Measurements from ENCODE around the gene PLA2G4F. TPM values are rescaled to one million over a fixed set of nuclear protein-coding genes. Genes with fewer than 3 reads are reported as not detected.

The PLA2G4F gene
- total RNA-seq, 1 experiment from 2014 or later = 1.9 TPM

DNA sequence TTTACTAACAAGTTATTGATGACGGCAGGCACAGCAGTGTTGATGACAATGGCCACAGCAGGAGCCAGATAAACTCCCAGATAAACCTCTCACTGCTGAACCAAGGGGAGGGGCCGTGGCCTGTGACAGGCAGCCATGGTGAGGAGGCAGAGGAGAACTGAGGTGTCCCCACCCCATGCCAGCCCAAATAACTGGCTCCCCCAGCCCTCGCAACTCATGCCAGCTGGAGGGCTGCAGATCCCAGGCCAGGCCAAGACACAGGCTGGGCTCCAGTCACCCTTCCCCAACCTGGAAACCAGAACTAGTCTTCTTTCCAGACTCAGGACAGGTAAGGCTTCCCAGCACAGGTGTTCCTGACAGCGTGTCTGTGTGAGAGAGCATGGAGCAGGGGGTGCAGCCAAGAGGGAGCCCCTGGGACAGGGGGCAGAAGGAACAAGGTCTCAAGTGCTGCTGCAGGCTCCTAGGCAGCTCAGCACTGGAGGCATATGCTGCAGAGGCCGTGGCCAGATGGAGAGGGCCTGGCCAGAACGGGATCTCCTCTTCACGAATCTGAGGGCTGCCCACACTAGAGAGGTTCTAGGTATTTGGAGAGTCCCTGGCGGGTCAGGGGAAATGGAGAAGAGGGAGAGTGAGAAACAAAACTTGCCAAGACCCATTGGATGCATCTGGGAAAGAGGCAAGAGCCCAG, 15.9 kb downstream of the PLA2G4F start:
- Histone ChIP-seq H3K36me3 (ENCODE audit: low read depth) (no peaks in the 10 kb centered on the region), H3K4me1 (replicated peaks; ENCODE audit: insufficient read depth) (no peaks in the 10 kb centered on the region), H4K20me1 (ENCODE audit: insufficient read depth) (no peaks in the 10 kb centered on the region), H3K9me2 (ENCODE audit: insufficient read depth) (no peaks in the 10 kb centered on the region), H3K27me3 (ENCODE audit: insufficient read depth, low read depth) (no peaks in the 10 kb centered on the region), H3K4me2 (no peak overlapping the region), H3K4me3 (no peak overlapping the region), H3F3A (ENCODE audit: insufficient read depth, low read depth) (0 out of 2 replicates have a peak, but pooled peaks cover under 1% of the 10 kb centered on the region), H3K27ac (no peak overlapping the region), H3K79me2 (ENCODE audit: low read depth) (no peaks in the 10 kb centered on the region), H2AFZ (no peak overlapping the region), H3K9me3 (ENCODE audit: insufficient read depth, low read depth) (no peaks in the 10 kb centered on the region; the same call in 1 of the 2 replicates)
- intact Hi-C loops (cut with micrococcal nuclease; ENCODE audit: unreplicated experiment) = no loop called here
- BruUV-seq (replicated peaks) = no TSS peak
- no peak for TF ChIP-seq EZH2 (IDR thresholded peaks at IDR 0.05; ENCODE audit: low read depth)
- no peak for TF ChIP-seq CTCF (conservative IDR thresholded peaks at IDR 0.05)
- ChIA-PET CTCF (no interaction called here), POLR2A (ENCODE audit: unreplicated experiment) (no interaction called here)
- DNase-seq = no peak

GRCh38 chr15:42139596-42139995, 16.8 kb downstream of the PLA2G4F start:
- no peaks in the 10 kb centered on the region for H3K27me3 ChIP-seq (ENCODE audit: insufficient read depth, low read depth)
- no peaks in the 10 kb centered on the region for H3K79me2 ChIP-seq (ENCODE audit: low read depth)
- ChIA-PET POLR2A (ENCODE audit: unreplicated experiment) (no interaction called here), CTCF (interaction anchor here (1.3 kb wide), 1 partner anchor 246 kb away, joined by 4 read pairs; no protein-coding TSS in a partner anchor)
- H3K4me2 ChIP-seq = no peak overlapping the region
- H2AFZ ChIP-seq = no peak overlapping the region
- no peaks in the 10 kb centered on the region; the same call in 1 of the 2 replicates for H3K9me3 ChIP-seq (ENCODE audit: insufficient read depth, low read depth)
- H3K4me1 ChIP-seq (replicated peaks; ENCODE audit: insufficient read depth) = no peaks in the 10 kb centered on the region
- H3K36me3 ChIP-seq (ENCODE audit: low read depth) = no peaks in the 10 kb centered on the region
- H3K27ac ChIP-seq = no peak overlapping the region
- TF ChIP-seq EZH2 (IDR thresholded peaks at IDR 0.05; ENCODE audit: low read depth) = no peak
- no peak for TF ChIP-seq CTCF (conservative IDR thresholded peaks at IDR 0.05)
- no peaks in the 10 kb centered on the region for H4K20me1 ChIP-seq (ENCODE audit: insufficient read depth)
- intact Hi-C loops (cut with micrococcal nuclease; ENCODE audit: unreplicated experiment) = loop anchor here (10.0 kb wide), 2 partner anchors 515 to 1235 kb away; no protein-coding TSS in a partner anchor
- H3K9me2 ChIP-seq (ENCODE audit: insufficient read depth) = no peaks in the 10 kb centered on the region
- DNase-seq = no peak
- BruUV-seq (replicated peaks) = no TSS peak
- H3K4me3 ChIP-seq = no peak overlapping the region
- H3F3A ChIP-seq (ENCODE audit: insufficient read depth, low read depth) = 0 out of 2 replicates have a peak, but pooled peaks cover 6% of the 10 kb centered on the region

- Histone ChIP-seq H3K9me2 (ENCODE audit: insufficient read depth) (no peaks in the 10 kb centered on the region), H3K9me3 (ENCODE audit: insufficient read depth, low read depth) (no peaks in the 10 kb centered on the region; the same call in 1 of the 2 replicates), H3K36me3 (ENCODE audit: low read depth) (no peaks in the 10 kb centered on the region), H3K4me3 (no peak overlapping the region), H4K20me1 (ENCODE audit: insufficient read depth) (no peaks in the 10 kb centered on the region), H3K79me2 (ENCODE audit: low read depth) (no peaks in the 10 kb centered on the region), H3K27ac (no peak overlapping the region), H3K4me2 (no peak overlapping the region), H2AFZ (no peak overlapping the region), H3K4me1 (replicated peaks; ENCODE audit: insufficient read depth) (no peaks in the 10 kb centered on the region), H3F3A (ENCODE audit: insufficient read depth, low read depth) (0 out of 2 replicates have a peak, but pooled peaks cover 6% of the 10 kb centered on the region), H3K27me3 (ENCODE audit: insufficient read depth, low read depth) (no peaks in the 10 kb centered on the region)
- intact Hi-C loops (cut with micrococcal nuclease; ENCODE audit: unreplicated experiment) = loop anchor here (10.0 kb wide), 2 partner anchors 516 to 1234 kb away; no protein-coding TSS in a partner anchor
- DNase-seq = no peak
- ChIA-PET POLR2A (ENCODE audit: unreplicated experiment) (no interaction called here), CTCF (interaction anchor here (0.6 to 1.3 kb wide), 4 partner anchors 9 to 246 kb away, joined by 3 to 4 read pairs (median 4); no protein-coding TSS in a partner anchor)
- TF ChIP-seq CTCF (conservative IDR thresholded peaks at IDR 0.05) (no peak), EZH2 (IDR thresholded peaks at IDR 0.05; ENCODE audit: low read depth) (no peak)
- no TSS peak for BruUV-seq (replicated peaks)
Measured at GRCh38 chr15:42138968-42139386, 17.5 kb downstream of the PLA2G4F start.

All from PC-9 (cell line).